HG03521 (cell line): Measurements from ENCODE around the gene INSRR.

Source experiments
- ATAC-seq: cut with Tn5 transposase; IDR thresholded peaks from one replicate; pipeline ENCODE4 v1.9.1; 2021; ENCODE audit warnings: mild to moderate bottlenecking, moderate library complexity; ENCODE audit not compliant: unreplicated experiment

Gene INSRR

GRCh38 chr1:156836041-156836654 is 22.8 kb downstream of the INSRR start:
- no peak for ATAC-seq

GRCh38 chr1:156834322-156834721 is 24.6 kb downstream of the INSRR start:
- ATAC-seq, result no peak

- ATAC-seq, result no peak
Observed at GRCh38 chr1:156833603-156834002, 25.3 kb downstream of the INSRR start.

- ATAC-seq, result no peak
Observed at GRCh38 chr1:156832434-156832833, 26.5 kb downstream of the INSRR start.

GRCh38 chr1:156828400-156829124 is 30.4 kb downstream of the INSRR start:
- no peak for ATAC-seq

- ATAC-seq, result no peak
Observed at GRCh38 chr1:156826630-156827029, 32.3 kb downstream of the INSRR start.

GRCh38 chr1:156823210-156823790 is 35.6 kb downstream of the INSRR start:
- no peak for ATAC-seq

GRCh38 chr1:156822680-156823079 is 36.2 kb downstream of the INSRR start:
- ATAC-seq, result no peak

- ATAC-seq, result no peak
Observed at GRCh38 chr1:156821801-156822200, 37.1 kb downstream of the INSRR start.

- ATAC-seq, result peak; percentile 91
Observed at GRCh38 chr1:156816561-156817328, 42.2 kb downstream of the INSRR start, which contains the start of gene SH2D2A. Gene SH2D2A, minus strand, starts transcription at chr1:156816848. Its CDS starts 140 bp downstream, at chr1:156816708.

GRCh38 chr1:156815961-156816422 is 42.9 kb downstream of the INSRR start:
- no peak for ATAC-seq

GRCh38 chr1:156815307-156815826 is 43.5 kb downstream of the INSRR start:
- no peak for ATAC-seq

- ATAC-seq, result no peak
Observed at GRCh38 chr1:156814571-156815260, 44.2 kb downstream of the INSRR start.

GRCh38 chr1:156813750-156814570 is 45.0 kb downstream of the INSRR start:
- peak; percentile 36 for ATAC-seq

- ATAC-seq, result no peak
Observed at GRCh38 chr1:156813298-156813697, 45.6 kb downstream of the INSRR start.

- ATAC-seq, result no peak
Observed at GRCh38 chr1:156812293-156812990, 46.5 kb downstream of the INSRR start.

- no peak for ATAC-seq
Observed at GRCh38 chr1:156811168-156811567, 47.7 kb downstream of the INSRR start.

- ATAC-seq, result no peak
Observed at GRCh38 chr1:156809711-156810366, 49.1 kb downstream of the INSRR start.
